Measurements from ENCODE around the gene IL4R. TPM values are rescaled to one million over a fixed set of nuclear protein-coding genes. Genes with fewer than 3 reads are reported as not detected.
"Not testable (repeated sequence)": the region's sequence is repeated elsewhere in the genome, so short reads cannot be mapped to it uniquely, and the experiment has no call there.

The IL4R gene
- polyA plus RNA-seq (ENCODE audit: insufficient read depth in 1 of 5, insufficient read length in 5 of 5, low replicate concordance in 1 of 5) = 10 to 100 TPM; 27.7 to 37.6 (median 34.4) TPM
- long read RNA-seq, donor 1, partial matches to known transcripts = 0 of 2 reads
- long read RNA-seq, donor 1, other reads (novel, unspliced or antisense) = 0 of 2 reads
- long read RNA-seq, donor 2, partial matches to known transcripts = 0 of 1 reads
- long read RNA-seq, donor 2, other reads (novel, unspliced or antisense) = 0 of 1 reads
- long read RNA-seq, donor 3, partial matches to known transcripts = 0 of 1 reads
- long read RNA-seq, donor 3, other reads (novel, unspliced or antisense) = 0 of 1 reads
- long read RNA-seq, donor 4, partial matches to known transcripts = 0 of 1 reads
- long read RNA-seq, donor 4, other reads (novel, unspliced or antisense) = 0 of 1 reads
- long read RNA-seq, donor 5, partial matches to known transcripts = 0 of 1 reads
- long read RNA-seq, donor 5, other reads (novel, unspliced or antisense) = 0 of 1 reads
- long read RNA-seq, donor 6, partial matches to known transcripts = 0 of 2 reads
- long read RNA-seq, donor 6, other reads (novel, unspliced or antisense) = 0 of 2 reads
- long read RNA-seq, donor 7, partial matches to known transcripts = 0 of 3 reads
- long read RNA-seq, donor 7, other reads (novel, unspliced or antisense) = 0 of 3 reads
- long read RNA-seq, donor 8, partial matches to known transcripts = 0 of 1 reads
- long read RNA-seq, donor 8, other reads (novel, unspliced or antisense) = 0 of 1 reads

DNA sequence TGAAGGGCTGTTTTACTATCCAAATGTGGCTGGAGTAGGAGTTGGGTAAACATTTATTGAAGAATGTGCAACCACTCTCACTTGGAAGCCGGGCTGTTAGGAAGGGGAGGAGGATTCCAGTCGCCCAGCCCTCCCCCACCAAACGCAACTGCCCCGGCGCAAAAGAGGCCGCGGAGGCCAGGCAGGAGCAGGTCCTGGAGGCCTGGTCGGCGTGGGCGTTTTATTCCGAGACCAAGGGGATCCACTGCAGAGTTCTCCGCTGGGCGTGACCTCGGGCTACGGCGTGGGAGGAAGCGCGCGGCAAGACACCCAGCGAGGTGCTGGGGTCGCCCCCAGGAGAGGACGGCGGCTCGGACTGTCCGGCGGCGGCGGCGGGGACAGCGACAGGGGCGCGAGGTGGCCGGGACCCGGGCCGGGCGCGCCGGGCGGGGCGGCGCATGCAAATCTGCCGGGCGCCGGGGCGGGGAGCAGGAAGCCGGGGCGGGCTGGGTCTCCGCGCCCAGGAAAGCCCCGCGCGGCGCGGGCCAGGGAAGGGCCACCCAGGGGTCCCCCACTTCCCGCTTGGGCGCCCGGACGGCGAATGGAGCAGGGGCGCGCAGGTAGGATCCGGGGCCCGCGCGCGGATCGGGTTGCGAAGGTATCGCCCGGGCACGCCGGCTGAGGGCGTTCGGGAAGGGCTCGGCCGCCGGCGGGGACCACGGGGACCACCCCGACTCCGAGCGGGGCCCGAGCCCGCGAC lies at the start of gene IL4R:
TSS of gene IL4R (plus strand) at position 553 of the 739 bp plus-strand sequence. CDS start 26,230 bp downstream, outside the sequence.
- peak; percentile 52 to 57 for DNase-seq

DNA sequence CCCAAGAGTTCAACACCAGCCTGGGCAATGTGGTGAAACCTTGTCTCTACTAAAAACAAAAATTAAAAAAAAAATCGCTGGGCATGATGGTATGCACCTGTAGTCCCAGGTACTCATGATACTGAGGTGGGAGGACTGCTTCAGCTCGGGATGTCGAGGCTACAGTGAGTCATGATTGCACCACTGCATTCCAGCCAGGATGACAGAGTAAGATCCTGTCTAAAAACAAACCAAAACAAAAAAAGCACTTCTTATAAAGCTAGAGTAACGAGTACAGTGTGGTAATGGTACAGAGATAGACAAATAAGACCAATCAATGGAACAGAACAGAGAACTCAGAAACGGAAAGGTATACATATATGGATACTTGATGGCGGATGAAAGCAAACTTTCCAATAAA lies 49.6 kb upstream of the IL4R start:
- DNase-seq = no peak

DNA sequence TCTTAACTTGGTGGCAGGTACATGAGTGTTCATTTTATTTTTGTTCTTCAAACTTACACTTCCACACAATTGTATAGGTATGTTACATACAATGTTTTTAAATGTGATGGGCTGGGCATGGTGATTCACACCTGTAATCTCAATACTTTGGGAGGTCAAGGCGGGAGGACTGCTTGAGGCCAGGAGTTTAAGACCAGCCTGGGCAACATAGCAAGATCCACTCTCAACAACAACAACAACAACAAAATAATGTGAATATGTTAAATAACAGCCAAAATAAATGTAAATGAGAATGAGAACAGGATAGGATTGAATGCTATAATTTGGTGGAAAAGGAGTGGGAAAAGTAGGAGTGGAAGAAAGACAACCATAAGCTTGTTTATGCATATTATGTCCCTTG lies 47.8 kb upstream of the IL4R start:
- no peak for DNase-seq

DNA sequence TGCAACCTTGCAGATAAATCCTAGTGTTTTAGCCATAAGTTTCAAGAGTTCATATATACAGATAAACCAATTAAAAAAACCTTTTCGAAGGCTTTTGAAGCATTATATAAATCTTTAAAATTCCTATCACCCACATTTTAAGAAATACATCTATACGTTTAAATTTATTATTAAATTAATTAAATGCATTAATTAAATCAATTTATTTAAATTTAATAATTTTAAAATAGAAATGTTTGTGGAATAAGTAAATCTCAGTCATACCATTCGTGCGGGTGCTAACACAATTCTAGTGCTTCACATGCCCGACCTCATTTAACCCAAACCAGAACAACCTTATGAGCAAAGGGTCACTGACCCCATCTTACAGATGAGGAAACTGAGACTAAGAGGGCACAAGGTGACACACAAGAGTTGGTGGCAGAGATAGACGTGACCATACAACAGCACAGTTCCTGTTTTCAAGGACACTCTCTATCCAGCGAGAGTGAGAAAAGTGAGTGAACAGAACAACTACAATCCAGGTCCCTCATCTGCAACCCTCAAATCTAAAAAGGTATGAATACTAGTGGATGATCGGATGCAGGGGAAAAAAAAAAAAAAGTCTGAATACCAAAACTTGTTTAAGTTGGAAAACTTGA lies 46.6 kb upstream of the IL4R start:
- DNase-seq = no peak

DNA sequence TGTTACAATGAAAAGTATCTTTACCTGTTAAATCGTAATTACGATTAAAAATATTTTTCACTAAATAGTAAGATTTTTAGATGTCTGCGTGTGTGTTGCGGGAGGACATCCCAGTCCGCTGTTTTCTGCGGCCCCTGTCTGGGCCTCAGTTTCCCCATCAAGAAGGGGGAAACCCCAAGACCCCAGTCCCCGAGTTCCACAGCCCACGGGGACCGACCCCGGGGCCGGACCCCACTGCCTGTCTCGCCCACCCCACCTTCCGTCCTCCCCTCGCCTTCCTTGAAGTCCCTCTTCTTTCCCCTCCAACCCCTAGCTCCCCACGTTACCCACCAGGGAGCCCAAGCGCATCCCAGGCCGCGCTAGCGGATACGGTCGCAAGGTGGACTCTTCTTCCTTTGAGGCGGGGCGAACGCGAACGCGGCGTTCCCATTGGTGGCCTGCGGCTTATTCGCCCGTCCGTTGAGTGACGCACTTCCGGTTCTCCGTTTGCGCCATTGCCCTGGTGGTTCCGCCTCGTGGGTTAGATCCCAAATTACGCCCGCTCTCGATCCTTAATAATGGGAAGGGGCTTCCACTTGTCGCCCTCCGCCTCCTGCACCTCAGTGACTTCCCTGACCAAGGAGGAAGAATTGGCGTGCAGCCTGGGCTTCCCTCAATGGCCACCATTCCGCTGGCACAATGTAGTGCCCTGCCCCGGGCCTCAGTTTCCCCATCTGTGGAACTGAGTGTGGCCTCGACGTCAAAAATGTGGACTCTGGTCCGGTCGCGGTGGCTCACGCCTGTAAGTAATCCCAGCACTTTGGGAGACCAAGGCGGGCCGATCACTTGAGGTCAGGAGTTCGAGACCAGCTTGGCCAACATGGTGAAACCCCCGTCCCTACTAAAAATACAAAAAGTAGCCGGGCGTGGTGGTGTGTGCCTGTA lies 45.1 kb upstream of the IL4R start, which contains the start of gene NSMCE1:
TSS of gene NSMCE1 (minus strand) at position 397 of the 924 bp plus-strand sequence. CDS start 11,202 bp downstream, outside the sequence.
- peak; percentile 93 to 96 for DNase-seq

DNA sequence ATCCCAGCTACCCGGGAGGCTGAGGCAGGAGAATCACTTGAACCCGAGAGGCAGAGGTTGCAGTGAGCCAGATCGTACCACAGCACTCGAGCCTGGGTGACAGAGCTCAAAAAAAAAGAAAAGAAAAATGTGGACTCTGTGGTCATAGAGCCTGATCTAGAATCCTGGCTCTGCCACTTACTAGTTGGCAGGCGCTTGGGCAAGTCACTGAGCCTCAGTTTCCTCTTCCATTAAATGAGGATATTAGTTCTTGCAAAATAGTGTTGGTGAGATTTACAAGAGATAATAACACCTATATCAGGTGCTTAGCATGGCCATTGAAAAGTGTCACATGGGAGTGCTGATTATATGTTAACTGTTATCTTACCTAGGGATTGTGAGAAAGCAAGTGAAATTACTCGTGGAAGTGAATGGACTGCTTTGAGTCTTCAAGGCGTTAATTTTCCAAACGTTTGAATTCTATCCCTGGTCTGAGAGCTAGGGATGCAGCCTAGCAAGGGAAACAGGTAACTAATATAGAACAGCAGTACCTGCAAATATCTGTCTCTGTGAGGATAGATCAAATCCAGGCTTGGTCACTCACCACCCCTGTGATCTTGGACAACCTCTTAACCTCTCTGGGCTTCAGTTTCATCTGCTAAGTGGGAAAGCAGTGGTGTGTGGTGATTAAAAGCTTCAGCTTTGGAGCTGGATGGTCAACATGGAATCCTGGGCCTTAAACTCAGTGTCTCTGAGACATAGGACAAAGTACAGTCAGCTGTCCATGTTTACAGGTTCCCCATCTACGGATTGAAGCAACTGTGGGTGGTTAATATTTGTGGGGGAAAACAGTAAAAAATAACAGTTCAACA lies 44.2 kb upstream of the IL4R start:
- DNase-seq = no peak

DNA sequence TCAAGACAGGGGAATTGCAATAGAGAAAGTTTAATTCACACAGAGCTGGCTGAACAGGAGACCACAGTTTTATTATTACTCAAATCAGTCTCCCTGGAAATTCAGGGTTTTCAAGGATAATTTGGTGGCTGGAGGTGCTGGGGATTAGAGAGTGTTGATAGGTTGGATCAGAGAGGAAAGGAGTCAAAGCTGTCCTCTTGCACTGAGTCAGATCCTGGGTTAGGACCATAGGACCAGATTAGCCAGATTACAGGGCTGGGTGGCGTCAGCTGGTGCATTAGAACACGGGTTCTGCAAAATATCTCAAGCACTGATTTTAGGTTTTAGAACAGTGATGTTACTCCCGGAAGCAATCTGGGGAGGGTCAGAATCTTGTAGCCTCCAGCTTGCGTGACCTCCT lies 43.4 kb upstream of the IL4R start:
- no peak for DNase-seq

DNA sequence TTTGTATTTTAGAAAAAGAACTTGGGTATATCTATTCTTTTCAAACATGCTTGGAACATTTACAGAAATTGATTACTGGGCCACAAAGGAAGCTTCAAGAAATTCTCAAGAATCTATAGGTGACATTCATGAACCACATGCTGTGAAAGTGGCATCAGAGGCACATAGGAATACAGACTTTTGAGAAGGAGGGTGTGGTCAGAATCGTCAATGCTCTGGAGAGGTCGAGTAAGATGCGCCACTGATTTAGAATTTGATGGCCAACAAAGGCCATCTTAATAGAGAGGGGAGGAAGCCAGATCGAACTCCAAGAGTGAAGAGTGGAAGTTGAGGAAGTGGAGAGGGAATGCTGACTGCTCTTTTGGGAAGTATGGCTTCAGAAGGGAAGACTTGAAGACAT lies 41.7 kb upstream of the IL4R start:
- no peak for DNase-seq

DNA sequence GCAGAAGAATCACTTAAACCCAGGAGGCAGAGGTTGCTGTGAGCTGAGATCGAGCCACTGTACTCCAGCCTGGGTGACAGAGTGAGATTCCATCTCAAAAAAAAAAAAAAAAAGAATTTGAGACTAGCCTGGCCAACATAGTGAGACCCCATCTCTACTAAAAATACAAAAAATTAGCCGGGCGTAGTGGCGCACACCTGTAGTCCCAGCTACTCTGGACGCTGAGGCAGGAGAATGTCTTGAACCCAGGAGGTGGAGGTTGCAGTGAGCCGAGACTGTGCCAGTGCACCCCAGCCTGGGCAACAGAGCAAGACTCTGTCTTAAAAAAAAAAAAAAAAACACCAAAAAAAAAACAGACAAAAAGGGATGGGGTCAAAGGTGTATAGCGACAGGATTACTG lies 41.1 kb upstream of the IL4R start:
- DNase-seq = not testable (repeated sequence)

DNA sequence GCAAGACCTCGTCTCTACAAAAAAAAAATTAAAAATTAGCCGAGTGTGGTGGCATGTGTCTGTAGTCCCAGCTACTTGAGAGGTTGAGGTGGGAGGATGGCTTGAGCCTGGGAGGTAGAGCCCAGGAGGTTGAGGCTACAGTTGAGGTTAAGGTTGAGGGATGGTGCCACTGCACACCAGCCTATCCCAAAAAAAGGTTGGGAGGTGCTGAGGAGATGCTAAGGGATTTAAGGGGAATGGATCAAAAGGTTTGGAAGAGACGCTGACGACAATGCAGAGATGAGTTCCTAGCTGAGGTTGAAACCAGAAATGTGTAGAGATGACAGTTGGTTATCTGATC lies 40.5 kb upstream of the IL4R start:
- DNase-seq = no peak

DNA sequence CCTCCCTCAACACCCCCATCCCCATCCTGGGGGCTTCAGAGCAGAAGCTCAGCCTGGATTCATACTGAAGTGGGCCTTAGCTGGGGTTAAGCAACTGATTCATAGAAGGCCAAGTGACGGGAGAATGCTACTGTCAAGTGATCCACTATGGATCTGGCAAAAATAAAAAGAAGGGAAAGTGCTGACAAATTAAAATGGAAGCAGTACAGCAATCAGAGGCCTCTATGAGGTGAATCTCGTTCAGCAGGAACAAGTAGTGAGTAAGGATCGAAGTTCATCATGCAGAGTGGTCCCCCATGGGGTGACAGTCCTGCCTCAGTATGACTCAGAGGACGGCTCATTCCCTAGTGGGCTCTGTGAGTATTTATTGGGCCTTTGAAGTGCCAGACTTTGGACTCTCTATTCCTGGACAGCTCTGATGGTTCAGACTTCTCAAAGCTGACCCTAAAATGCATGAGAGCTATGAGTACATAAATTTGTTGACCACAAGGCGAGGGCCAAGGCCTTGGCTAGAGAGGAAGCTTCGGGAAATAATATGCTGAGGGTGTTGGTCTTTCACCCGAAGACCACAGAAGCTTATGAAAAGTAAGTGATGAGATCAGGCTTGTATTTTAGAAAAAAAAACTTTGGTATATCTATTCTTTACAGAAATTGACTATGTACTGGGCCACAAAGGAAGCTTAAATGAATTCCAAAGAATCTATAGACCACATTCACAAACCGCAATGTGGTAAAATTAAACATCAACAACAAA lies 39.9 kb upstream of the IL4R start:
- no peak for DNase-seq

DNA sequence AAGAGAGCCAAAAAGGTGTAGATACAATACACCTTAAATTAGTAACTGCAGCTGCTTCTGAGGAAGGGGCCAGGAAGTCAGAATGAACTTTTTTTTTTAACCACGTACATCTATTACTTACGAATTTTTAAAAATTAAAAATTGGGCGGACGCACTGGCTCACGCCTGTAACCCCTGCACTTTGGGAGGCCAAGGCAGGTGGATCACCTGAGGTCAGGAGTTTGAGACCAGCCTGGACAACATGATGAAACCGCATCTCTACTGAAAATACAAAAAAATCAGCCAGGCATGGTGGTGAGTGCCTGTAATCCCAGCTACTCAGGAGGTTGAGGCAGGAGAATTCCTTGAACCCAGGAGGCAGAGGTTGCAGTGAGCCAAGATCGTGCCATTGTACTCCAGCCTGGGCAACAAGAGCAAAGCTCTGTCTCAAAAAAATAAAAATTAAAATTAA lies 39.3 kb upstream of the IL4R start:
- not testable (repeated sequence) for DNase-seq

DNA sequence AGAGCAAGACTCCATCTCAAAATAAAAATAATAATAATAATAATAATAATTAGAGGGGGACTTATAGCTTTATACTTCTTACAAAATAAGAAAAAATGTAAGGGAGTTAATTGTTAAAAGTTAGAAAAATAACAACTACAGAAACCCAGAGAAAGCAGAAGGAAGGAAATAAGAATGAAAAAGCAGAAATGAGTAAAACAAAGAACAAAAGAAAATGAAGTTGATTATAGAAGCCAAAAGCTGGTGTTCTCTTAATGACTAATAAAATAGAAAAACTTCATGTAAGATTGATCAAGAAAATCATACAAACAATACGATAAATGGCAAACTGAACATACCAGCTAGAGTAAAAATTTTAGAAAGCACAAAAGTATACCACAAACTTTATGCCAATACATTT lies 38.4 kb upstream of the IL4R start:
- no peak for DNase-seq

DNA sequence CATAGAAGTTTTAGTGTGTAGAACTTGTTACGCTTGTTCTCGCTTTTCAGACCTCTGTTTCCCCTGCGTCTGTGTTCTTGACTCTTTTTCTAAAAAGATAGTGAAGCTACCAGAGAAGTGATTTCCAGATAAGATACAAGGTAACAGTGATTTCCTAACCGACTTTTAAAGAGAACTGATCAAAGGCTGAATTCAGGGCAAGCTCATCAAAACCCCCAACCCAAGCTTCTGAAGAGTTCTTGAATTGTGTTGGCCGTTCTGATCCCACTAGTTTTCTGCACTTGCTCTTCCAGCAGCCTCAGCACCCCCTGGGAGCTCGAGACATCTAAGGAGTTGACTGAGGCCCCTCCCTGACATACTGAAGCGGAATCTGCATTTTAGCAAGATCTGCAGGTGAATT lies 32.5 kb upstream of the IL4R start:
- no peak for DNase-seq

DNA sequence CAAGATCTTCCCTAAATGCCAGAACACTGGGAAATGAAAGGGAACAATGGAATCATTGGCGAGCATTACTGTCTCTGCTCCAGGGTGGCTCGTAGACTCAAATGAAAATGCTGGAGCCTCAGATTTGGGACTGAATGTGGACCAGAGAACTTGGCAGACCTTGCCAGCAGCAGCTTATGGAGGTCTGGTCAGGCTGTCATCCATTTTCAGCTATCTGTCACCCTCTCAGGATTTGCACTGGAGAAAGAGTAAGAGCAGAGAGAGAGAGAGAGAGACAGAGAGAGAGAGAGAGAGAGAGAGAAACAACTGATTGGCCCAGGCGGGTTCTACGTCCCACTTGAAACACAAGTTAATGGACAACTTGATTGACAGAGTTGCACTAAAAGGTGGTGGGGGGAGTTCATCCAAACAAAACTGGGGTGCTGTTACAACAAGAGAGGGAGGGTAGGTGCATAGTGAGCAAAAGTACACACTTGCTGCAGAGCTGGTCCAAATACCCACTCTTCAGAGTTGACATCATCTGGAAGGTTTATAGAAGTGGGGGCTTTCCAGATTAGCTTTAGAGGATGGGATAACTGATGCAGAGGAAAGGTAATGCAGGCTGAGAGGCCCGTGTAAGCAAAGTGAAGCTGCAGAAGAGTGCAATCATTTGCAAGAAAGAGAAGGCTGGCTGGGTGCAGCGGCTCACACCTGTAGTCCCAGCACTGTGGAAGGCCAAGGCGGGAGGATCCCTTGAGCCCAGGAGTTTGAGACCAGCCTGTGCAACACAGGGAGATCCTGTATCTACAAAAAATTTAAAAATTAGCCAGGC lies 28.7 kb upstream of the IL4R start:
- DNase-seq = no peak

DNA sequence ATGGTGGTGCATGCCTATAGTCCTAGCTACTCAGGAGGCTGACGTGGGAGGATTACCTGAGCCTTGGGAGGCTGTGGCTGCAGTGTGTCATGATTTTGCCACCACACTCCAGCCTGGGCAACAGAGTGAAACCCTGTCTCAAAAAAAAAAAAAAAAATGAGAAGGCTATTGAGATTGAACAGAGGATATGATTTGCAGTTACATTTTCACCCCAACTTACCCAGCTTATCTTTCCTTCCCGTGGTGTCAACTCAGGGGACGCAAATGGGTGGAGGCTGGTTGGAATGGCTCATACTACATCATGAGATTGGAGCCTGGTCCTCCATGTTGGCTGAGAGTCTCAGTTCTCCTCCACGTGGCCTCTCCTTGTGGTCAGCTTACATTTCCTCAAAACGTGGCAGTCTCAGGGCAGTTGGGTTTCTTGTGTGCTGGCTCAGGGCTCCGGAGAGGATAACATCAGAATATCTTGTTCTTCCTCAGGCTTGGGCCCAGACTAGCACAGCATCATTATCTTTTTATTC lies 28.0 kb upstream of the IL4R start:
- no peak for DNase-seq

DNA sequence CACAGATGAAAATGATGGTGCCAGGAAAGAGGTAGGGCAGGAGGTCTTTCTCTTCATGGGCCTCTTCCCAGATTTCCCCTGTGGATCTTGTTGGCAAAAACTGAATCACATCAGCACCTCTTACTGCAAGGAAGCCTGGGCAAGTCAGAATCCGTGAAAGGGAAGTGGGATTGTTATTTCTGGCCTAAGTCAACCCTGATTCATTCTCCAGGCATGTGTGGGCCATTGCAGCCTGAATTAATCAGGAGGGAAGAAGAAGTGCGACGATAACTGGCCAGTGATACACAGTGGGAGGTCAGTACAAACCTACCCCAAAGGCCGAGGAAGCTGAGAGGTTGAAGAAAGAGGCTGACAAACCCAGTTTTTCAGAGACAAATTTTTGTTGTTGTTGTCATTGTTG lies 27.3 kb upstream of the IL4R start:
- no peak for DNase-seq

Data from right lung (tissue), 10 donors.